IMR-90 (cell line): Measurements from ENCODE around the gene SCFD2. TPM values are rescaled to one million over a fixed set of nuclear protein-coding genes. Genes with fewer than 3 reads are reported as not detected.
A peak's percentile ranks its signal among the peaks of the same experiment; 100 is the strongest.

ENCODE experiments used
- ATAC-seq: fragments of 200-7000 bp; cut with Tn5 transposase; 2 replicates; pipeline ENCODE4 v1.9.1; 2020; ENCODE audit warnings: low read depth, mild to moderate bottlenecking, moderate library complexity
- BruUV-seq: library from RNA; stranded (reverse); fragments of 400-500 nt; replicated peaks from 2 replicates; lab custom pipeline; 2021; lab: Mats Ljungman, UMichigan
- CTCF ChIA-PET: fragments of 300-600 bp; formaldehyde crosslinking; extraction: SDS; loops from one replicate; lab custom pipeline; 2021; ENCODE audit warnings: antibody characterized with exemption; lab: Yijun Ruan, JAX
- POLR2A ChIA-PET: fragments of 300-600 bp; sonication (Branson Sonifier 250); formaldehyde crosslinking; loops from one replicate; lab custom pipeline; 2022; ENCODE audit warnings: antibody characterized with exemption; ENCODE audit not compliant: unreplicated experiment; lab: Charles Lee
- DNase-seq: peaks from one replicate; pipeline ENCODE4 v3.0.0; 2013
- H2AFZ ChIP-seq: replicated peaks from 2 replicates; pipeline ENCODE3; 2013; ENCODE audit warnings: low read length, mild to moderate bottlenecking; ENCODE audit not compliant: poor library complexity
- H2AK5ac ChIP-seq: 2 replicates; pipeline ENCODE4 v1.6.1; 2013; ENCODE audit warnings: low read depth, low read length, inconsistent platforms
- H2AK9ac ChIP-seq: replicated peaks from 2 replicates; pipeline ENCODE3; 2013; ENCODE audit warnings: mild to moderate bottlenecking, low read depth, low read length, moderate library complexity; ENCODE audit not compliant: poor library complexity
- H2BK120ac ChIP-seq: 2 replicates; pipeline ENCODE4 v1.6.1; 2013; ENCODE audit warnings: low read depth, low read length, inconsistent platforms
- H2BK15ac ChIP-seq: 3 replicates; pipeline ENCODE4 v1.6.1; 2013; ENCODE audit warnings: low read depth, low read length, inconsistent platforms
- H2BK20ac ChIP-seq: 2 replicates; pipeline ENCODE4 v1.6.1; 2013; ENCODE audit warnings: low read depth, mild to moderate bottlenecking, inconsistent platforms, low read length, moderate library complexity
- H2BK5ac ChIP-seq: 2 replicates; pipeline ENCODE4 v1.6.1; 2013; ENCODE audit warnings: mild to moderate bottlenecking, low read depth, low read length, inconsistent platforms; ENCODE audit not compliant: poor library complexity, severe bottlenecking
- H3K14ac ChIP-seq: replicated peaks from 2 replicates; pipeline ENCODE4 v1.6.1; 2013; ENCODE audit warnings: low read depth, low read length, inconsistent platforms
- H3K18ac ChIP-seq: 2 replicates; pipeline ENCODE4 v1.6.1; 2013; ENCODE audit warnings: low read depth, low read length, control low read depth
- H3K23ac ChIP-seq: 2 replicates; pipeline ENCODE4 v1.6.1; 2013; ENCODE audit warnings: low read depth, low read length, inconsistent platforms
- H3K27ac ChIP-seq: 2 replicates; pipeline ENCODE4 v1.5.1; 2013; ENCODE audit warnings: mild to moderate bottlenecking, control low read depth, low read length; ENCODE audit not compliant: insufficient read depth
- H3K27me3 ChIP-seq: 2 replicates; pipeline ENCODE4 v1.6.1; 2013; ENCODE audit warnings: low read length; ENCODE audit not compliant: control insufficient read depth, insufficient read depth
- H3K36me3 ChIP-seq: 2 replicates; pipeline ENCODE4 v1.6.1; 2013; ENCODE audit warnings: low read length, mixed read lengths; ENCODE audit not compliant: control insufficient read depth, insufficient read depth
- H3K4ac ChIP-seq: 2 replicates; pipeline ENCODE4 v1.6.1; 2013; ENCODE audit warnings: low read depth, low read length, inconsistent platforms
- H3K4me1 ChIP-seq: 2 replicates; pipeline ENCODE4 v1.6.1; 2013; ENCODE audit warnings: low read length, mixed read lengths; ENCODE audit not compliant: control insufficient read depth, insufficient read depth
- H3K4me2 ChIP-seq: 2 replicates; pipeline ENCODE4 v1.6.1; 2013; ENCODE audit warnings: low read depth, mild to moderate bottlenecking, control low read depth, low read length, moderate library complexity
- H3K4me3 ChIP-seq: 2 replicates; pipeline ENCODE4 v1.5.1; 2013; ENCODE audit warnings: low read depth, mild to moderate bottlenecking, control low read depth, low read length, moderate library complexity; ENCODE audit not compliant: insufficient read depth
- H3K56ac ChIP-seq: 2 replicates; pipeline ENCODE4 v1.6.1; 2013; ENCODE audit warnings: low read length, inconsistent platforms; ENCODE audit not compliant: insufficient read depth; ENCODE audit errors: extremely low read depth
- H3K79me1 ChIP-seq, 2 experiments: 2 replicates each; pipeline ENCODE4 v1.6.1; 2013; ENCODE audit warnings: low read length in 2 of 2, inconsistent platforms in 1 of 2, low read depth in 1 of 2
- H3K9ac ChIP-seq: 2 replicates; pipeline ENCODE4 v1.6.1; 2013; ENCODE audit warnings: low read depth, low read length, control low read depth
- H3K9me1 ChIP-seq: 2 replicates; pipeline ENCODE4 v1.6.1; 2013; ENCODE audit warnings: low read length, inconsistent platforms; ENCODE audit not compliant: insufficient read depth
- H3K9me3 ChIP-seq: 2 replicates; pipeline ENCODE4 v1.6.1; 2013; ENCODE audit warnings: low read length; ENCODE audit not compliant: control insufficient read depth, insufficient read depth
- H4K20me1 ChIP-seq: 2 replicates; pipeline ENCODE4 v1.6.1; 2013; ENCODE audit warnings: low read length, inconsistent platforms; ENCODE audit not compliant: insufficient read depth
- H4K5ac ChIP-seq: 2 replicates; pipeline ENCODE4 v1.6.1; 2013; ENCODE audit warnings: mild to moderate bottlenecking, low read depth, low read length, control low read depth
- H4K8ac ChIP-seq, 2 experiments: 2 replicates each; pipeline ENCODE4 v1.6.1; 2013; ENCODE audit warnings: low read depth in 2 of 2, low read length in 2 of 2, control low read depth in 1 of 2, inconsistent platforms in 1 of 2
- H4K91ac ChIP-seq: 2 replicates; pipeline ENCODE4 v1.6.1; 2013; ENCODE audit warnings: low read depth, low read length, inconsistent platforms; ENCODE audit not compliant: insufficient read depth
- RAD21 ChIP-seq: IDR thresholded peaks from 2 replicates; pipeline ENCODE4 v1.6.1; 2012; ENCODE audit warnings: low read length, improper control_type of control experiment
- WGBS, 2 experiments: methylation state at CpG; one replicate each; pipeline versions ENCODE4 v1.1.5 to v1.1.7; 2013; ENCODE audit warnings: missing lambda C conversion rate in 2 of 2; ENCODE audit not compliant: insufficient read length in 1 of 2; ENCODE audit errors: extremely low coverage in 2 of 2; 5-methylcytosine and 5-hydroxymethylcytosine counted together
- dilution Hi-C: fragments of 300-500 bp; cut with HindIII; formaldehyde crosslinking; loops from one replicate; pipeline ENCODE4 v1.14.3; 2018; ENCODE audit warnings: low sequenced_read_pairs; ENCODE audit not compliant: unreplicated experiment
- in situ Hi-C: fragments of 300-500 bp; cut with MboI; formaldehyde crosslinking; loops from 3 replicates; pipeline ENCODE4 v1.14.3; 2019; ENCODE audit warnings: low sequenced_read_pairs, inconsistent platforms, mixed read lengths
- intact Hi-C: fragments of 100-400 bp; cut with micrococcal nuclease; formaldehyde crosslinking; loops from 2 replicates; pipeline ENCODE4 v1.10.0; 2022
- polyA plus RNA-seq, 3 experiments: library from polyadenylated mRNA; depleted of rRNA; stranded (reverse); fragments of >200 nt; gene quantifications; 2 replicates each; pipeline ENCODE4 v1.2.3, GENCODE V29; 2012; ENCODE audit warnings: low replicate concordance in 1 of 3
- total RNA-seq: library from RNA; depleted of rRNA; stranded (reverse); fragments of >200 nt; gene quantifications from 2 replicates; pipeline ENCODE4 v1.2.3, GENCODE V29; 2012

Gene SCFD2
- total and polyA plus RNA-seq, 2 of the 4 experiments (the other 2 are of a cell fraction) = 18.9 to 62.4 TPM

DNA sequence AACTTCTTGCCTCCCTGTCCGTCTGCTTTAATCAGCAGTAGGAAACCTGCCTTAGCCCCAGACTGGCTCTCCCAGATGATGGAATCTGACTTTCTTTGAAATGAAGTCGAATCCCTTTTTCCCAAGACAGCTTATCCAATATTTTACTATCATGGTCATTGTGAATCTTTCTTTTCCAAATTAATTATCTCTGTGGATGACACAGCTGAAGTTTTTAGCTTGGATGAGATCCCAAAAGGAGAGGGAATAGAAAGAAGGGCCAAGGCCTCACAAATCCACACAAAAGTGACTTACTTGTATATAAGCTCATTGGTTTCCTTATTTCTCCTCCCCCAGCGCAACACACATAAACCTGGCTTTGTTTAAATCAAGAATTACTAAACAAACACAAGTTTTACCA, 403.1 kb downstream of the SCFD2 start:
- peaks cover 7% of the 10 kb centered on the region for H3K9me1 ChIP-seq
- H2BK20ac ChIP-seq = no peak overlapping the region
- dilution Hi-C loops = no loop called here
- H3K23ac ChIP-seq = no peak overlapping the region
- CTCF ChIA-PET = interaction anchor here (1.2 kb wide), 2 partner anchors 19 to 51 kb away, joined by 3 to 5 read pairs; no protein-coding TSS in a partner anchor
- H2AFZ ChIP-seq = no peak overlapping the region
- no peaks in the 10 kb centered on the region for H3K36me3 ChIP-seq
- H3K4ac ChIP-seq = no peak overlapping the region
- 100% methylated on average over 1 of the region's 3 CpGs; no CpG with 5 or more reads in 1 of the 2 experiments for WGBS, 2 experiments
- no peaks in the 10 kb centered on the region for H3K9me3 ChIP-seq
- no peak overlapping the region for H3K27ac ChIP-seq
- in situ Hi-C loops = no loop called here
- H3K9ac ChIP-seq = no peak overlapping the region
- no peak overlapping the region for H4K8ac ChIP-seq
- no peak overlapping the region for H2BK15ac ChIP-seq
- no peak for ATAC-seq
- BruUV-seq = no TSS peak
- H3K4me1 ChIP-seq = peaks cover 11% of the 10 kb centered on the region
- H3K4me2 ChIP-seq = no peak overlapping the region
- no peak overlapping the region; the same call in 1 of the 2 replicates for H2BK120ac ChIP-seq
- H3K18ac ChIP-seq = no peak overlapping the region
- H2AK5ac ChIP-seq = no peak overlapping the region
- no peaks in the 10 kb centered on the region for H3K27me3 ChIP-seq
- no peak overlapping the region for H2BK5ac ChIP-seq
- H3K56ac ChIP-seq = no peak overlapping the region
- POLR2A ChIA-PET = no interaction called here
- DNase-seq = no peak
- H3K4me3 ChIP-seq = no peak overlapping the region
- no peak overlapping the region for H2AK9ac ChIP-seq
- 0 out of 4 replicates have a peak, but pooled peaks cover 0 to 3% of the 10 kb centered on the region in 2 experiments for H3K79me1 ChIP-seq
- H3K14ac ChIP-seq = no peak overlapping the region
- 0 out of 2 replicates have a peak overlapping the region, but pooled peaks have one; percentile 3 for H4K91ac ChIP-seq
- no peaks in the 10 kb centered on the region for H4K20me1 ChIP-seq
- intact Hi-C loops = no loop called here
- H4K5ac ChIP-seq = no peak overlapping the region
- TF ChIP-seq RAD21 = no peak
